ENCODE measurements around the gene TNS3.

The TNS3 gene

DNA sequence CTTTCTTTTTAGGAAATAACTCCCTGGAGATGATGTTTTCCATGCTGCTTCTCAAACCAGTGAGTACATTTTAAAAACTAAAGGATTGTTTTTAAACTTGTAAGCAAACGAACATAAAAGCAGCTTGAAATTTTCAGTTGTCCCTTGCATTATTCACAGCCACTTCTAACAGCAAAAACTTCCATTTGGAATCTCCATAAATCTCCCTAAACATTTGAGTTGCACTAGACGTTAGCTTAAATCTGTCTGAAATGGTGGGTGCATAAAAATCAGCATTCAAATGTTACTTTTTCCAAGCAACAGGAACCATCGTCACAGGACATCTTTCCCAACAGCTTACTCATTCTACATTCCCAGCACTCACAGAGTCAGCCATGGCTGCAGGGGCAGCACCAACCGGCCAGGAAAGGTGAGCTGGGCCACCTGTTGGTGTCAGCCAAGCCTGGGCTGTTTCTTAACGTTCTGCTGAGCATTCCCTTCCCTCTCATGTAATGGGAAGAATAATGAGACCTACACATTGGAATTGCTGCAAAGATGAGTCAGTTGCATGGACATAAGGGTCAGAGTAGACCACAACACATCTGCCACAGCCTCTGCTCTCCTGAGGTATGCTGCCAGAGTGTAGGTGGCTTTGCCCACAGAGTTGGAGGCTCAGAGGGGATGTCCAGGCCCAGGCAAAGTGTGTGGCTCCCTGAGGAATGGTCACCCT, 163.2 kb downstream of the TNS3 start:
- DNase-seq = no peak

DNA sequence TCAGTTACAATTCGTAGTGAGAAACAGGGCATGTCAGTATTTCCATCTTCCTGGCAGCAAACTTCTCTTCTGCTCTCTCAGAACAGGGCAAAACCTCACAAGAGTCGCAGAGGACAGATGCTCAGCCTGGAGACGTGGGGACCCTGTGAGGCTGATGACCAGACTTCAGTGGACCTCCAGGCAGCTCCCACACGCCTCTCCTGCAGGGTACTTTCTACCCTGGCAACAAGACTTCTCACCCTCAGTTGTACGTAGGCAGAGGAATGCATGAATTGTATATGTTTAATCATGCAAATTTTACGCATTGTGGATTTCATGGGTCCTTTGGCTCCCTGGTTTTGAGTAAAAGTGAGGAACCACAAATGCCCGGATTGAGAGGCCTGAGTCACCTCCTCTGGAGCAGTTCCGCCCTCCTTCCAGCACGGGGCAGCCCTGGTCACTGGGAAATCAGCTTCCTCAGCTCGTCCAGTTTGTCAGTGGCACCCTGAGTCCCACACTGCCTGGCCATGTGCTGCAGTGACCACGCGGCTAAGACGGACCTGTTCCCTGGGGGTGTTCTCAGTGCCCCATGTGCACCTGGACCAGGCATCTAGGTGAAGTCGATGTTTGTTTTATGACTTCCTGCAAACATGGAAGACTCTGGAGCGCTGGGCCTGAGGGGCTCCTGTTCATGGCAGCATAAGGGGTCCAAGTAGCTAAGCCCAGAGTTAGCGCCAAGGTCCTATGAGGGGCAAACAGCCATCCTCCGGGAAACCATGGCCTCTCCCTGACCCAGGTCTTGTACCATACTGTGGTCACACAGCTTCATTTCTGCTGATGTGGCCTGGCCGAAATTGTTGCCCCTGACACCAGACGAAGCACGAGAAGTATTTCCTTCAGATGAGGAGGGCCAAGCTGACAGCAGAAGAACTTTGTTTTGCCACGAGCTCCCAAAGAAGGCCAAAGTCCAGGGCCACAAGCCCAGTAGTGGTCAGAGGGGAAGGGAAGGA, 165.1 kb downstream of the TNS3 start:
- DNase-seq = no peak

DNA sequence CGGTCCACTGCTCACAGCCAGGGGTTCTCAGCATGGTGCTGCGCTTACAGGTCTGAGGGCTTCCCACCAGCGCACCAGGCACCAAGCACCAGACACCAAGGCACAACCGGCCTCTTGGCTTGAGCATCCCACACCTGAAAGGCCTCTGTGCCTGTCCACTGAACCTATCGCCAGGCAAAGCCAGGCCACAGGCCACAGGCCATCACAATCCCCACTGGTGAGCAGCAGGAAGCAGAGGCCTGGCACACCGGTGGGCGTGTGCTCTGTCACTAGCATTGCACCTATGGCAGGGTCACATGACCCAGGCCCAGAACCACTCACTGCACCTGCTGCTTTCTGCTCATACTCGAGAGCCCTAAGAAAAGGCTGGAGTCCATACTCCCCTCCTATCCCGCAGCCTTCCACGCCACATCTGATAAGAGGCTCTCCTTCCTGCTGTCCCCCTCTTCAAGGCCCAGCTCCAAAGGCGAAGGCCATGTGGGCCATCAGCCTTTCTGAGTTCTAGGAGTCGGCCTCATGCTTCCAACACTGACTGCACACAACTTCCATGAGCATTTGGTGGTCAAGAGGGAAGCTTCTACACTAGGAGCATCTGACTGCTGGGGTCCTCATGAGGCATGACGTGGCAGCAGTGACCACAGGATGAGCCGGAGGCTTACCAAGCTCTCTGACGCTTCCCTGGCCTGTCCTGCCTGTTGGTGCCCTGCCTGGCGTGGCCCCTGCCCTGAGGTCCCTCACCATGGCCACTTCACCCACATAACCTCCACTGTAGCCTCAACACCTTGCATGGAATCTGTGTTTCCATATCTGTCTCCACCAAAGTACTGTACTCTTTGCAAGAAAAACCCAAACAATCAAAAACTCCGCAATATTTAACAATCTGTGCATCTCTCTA, 166.3 kb downstream of the TNS3 start:
- no peak for DNase-seq

DNA sequence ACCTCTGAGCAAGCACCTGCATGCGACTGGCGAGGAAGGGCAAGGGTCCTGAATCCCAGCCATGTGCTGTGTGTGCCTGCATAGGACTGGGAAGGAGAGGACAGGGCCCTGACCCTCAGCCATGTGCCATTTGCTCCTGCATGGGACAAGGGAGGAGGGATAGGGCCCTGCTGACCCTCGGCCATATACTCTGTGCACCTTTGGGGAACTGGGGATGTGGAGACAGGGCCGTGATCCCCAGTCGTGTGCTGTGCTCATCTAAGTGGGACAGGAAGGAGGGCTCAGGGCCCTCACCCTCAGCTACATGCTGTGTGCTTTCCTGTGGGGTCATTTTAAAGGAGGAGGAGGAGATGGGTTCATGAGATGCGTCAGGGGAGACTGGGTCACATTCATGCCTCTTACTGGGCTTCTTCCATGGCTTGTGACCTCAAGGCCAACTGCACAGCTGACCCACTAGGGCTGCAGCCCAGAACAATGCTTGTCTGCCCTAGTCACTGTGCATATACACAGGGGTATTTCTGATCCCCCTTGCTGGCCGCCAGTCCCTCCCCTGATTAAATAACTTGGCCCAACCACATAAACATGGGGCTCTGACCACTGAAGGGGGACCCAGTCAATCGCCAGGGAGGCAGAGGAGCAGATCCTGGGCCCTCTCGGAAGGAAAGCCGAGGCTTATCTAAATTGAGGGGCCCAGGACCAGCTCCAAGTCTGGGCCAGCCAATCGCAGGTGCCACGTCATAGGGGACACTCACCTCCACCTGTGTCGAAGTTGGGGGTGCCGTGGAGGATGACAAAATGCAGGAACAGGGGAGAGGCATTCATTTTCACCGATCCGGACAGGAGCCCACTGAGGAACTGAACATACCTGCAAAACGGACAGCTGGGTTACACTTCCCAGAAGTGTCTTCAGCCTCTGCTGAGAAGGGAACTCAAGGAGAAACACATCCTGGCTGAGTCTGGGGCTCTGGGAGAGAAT, 167.3 kb downstream of the TNS3 start:
- no peak for DNase-seq

DNA sequence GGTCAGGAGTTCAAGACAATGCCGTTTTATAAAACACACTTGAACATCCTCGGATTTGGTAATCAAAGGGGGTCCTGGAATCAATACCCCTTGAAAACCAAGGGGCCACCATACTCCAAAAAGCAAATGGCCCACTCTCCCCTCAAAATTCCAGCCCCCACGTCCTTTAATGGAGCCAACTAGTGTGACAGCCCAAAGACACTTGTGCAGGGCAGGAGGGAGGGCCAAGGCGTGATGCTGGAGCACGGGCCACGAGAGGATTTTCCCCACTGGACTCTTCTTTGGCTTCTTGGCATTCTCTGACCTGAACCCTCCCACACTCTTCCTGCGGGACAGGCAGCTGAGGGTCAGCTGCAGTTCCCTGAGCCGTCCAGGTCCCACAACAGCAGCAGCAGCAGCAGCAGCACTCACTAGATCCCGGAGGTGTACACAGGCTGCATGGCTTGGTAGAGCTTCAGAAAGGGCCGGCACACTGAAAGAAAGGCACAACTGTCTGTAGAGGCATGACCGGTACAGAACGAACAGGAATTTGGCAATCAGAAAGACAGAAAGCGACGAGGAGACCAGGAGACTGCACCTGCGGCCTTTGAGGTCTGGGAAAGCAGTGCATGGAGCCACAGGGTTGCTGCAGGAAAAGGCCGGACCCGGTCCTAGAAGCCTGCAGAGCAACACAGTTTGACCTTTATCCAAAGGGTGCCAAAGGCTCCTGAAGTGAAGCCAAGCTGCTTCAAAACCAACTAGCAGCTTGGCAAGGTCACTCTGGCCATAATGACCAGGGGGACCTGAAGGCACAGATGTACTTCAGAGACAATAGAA, 168.2 kb downstream of the TNS3 start:
- DNase-seq = peak; percentile 41

DNA sequence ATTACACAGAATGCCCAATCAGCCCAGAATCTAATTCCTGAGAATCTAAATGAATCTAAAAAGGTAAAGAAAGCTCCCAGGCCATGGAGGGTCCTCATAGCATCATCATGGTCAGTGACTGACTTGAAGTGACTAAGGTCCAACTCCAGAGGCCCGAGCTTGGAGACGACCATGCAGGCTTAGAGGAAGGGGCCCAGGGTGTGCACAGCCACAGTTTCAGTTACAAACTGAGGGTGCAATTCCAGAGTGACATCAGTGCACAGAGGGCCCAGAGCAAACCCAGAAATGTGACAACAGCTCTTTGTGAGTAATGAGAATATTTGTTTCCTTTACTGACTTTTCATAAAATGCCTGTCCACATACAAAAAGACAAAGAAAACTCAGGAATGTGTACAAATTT, 170.0 kb downstream of the TNS3 start:
- DNase-seq = no peak

DNA sequence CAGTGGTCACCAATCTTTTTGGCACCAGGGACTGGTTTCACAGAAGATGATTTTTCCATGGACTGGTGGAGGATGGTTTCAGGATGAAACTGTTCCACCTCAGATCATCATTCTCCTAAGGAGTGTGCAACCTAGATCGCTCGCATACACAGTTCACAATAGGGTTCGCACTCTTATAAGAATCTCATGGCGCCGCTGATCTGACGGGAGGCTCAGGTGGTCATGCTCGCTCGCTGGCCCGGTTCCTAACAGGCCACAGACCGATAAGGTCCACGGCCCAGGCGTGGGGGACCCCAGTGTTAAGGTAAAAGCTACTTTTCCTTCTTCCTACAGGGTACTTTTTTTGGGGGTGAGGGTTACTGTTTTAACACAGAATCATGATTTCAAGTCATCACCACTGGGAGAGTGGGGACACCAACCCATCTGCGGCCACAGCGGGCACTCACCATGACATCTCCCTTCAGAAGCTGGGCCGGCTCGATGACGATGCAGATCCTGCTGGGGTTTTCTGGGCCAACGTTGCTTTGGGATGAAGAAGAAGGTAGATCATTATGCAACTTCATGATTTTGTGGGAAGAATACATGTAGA, 170.5 kb downstream of the TNS3 start:
- peak; percentile 4 for DNase-seq

DNA sequence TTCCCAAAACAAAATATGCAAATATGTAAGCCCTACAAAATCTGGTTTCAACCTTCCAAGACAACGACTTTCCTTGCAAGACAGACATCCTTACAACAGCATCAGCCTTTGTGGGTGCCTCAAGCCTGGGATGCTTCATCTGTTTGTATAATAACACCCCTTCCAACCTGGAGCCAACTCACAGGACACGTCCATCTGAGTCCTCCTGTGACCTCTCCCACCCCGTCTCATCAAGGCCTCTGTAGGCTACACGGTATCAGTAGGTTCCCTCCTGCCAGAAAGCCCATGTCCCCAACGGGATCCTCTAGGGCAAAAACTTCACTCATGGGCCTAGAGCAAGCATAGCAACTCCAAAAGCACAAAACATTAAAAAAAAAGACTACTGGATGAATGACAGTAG, 173.2 kb downstream of the TNS3 start:
- no peak for DNase-seq

DNA sequence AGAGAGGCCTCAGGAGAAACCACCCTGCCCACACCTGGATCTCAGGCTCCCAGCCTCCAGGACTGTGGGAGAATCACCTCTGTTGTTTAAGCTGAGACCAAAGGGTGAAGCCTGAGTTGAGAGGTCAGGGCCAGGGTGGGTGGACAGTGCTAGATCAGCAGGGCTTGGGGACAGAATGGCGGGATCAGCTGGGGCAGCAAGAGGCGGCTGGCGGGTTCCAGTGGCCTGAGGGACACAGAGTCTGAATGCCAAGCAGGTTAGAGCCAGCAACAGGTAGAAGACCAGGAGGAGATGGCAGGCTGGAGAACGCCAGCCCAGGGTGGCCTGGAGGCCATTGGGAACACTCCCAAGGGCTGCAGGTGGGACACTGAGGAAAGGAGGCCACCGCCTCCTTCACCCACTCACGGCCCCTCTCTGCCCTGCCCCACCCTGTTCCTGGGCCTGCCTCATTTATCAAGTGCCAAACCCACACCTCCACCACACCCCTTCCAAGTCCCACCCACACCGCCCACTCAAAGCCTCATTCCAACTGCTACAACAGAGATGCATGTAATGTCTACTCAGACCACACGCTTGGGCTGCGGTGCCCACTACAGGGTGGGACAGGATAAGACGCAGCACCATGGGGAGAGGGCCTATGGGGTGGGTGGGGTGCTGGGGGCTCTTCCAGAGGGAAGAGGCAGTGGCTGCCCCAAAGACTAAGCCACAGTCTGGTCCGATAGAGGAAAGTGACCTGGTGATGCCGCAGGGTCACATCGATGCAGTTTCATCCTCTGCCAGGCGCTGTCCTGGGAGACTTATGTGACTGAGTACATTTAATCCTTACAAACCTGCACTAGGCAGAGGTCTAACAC, 173.9 kb downstream of the TNS3 start:
- no peak for DNase-seq

DNA sequence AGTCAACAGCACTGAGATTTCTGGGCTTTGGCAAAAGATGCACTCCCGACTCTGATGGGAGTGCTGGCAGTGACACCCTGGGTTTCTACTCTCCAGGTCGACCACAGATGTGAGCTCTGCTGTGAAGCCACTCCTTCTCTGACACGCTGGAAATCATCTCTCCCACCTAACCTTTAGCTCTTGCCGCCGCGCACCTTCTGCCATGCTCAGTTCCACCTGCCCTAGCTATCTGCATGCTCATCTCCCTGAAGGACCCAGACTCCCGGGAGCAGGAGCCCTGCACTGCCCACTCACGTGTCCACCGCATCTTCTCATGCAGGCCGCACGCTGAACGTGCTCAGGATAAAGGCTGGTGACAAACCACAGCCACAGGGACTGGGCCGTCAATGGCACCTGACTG, 174.8 kb downstream of the TNS3 start:
- no peak for DNase-seq

DNA sequence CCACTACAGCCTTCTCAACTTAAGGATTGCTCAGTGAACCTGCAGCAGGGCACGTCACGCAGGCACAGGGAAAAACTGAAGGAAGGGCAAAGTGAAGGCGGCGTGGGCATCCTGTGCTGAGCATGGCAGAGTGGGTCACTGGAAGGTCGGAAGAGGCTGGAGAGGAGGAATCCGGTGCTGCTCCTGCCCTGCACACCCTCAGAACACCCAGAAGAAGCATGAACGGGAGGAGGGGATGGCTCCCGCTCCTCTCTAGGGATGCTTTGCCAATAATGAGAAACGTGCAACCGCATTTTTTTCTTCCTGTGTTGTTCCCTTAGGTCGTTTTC, 175.1 kb downstream of the TNS3 start:
- no peak for DNase-seq

DNA sequence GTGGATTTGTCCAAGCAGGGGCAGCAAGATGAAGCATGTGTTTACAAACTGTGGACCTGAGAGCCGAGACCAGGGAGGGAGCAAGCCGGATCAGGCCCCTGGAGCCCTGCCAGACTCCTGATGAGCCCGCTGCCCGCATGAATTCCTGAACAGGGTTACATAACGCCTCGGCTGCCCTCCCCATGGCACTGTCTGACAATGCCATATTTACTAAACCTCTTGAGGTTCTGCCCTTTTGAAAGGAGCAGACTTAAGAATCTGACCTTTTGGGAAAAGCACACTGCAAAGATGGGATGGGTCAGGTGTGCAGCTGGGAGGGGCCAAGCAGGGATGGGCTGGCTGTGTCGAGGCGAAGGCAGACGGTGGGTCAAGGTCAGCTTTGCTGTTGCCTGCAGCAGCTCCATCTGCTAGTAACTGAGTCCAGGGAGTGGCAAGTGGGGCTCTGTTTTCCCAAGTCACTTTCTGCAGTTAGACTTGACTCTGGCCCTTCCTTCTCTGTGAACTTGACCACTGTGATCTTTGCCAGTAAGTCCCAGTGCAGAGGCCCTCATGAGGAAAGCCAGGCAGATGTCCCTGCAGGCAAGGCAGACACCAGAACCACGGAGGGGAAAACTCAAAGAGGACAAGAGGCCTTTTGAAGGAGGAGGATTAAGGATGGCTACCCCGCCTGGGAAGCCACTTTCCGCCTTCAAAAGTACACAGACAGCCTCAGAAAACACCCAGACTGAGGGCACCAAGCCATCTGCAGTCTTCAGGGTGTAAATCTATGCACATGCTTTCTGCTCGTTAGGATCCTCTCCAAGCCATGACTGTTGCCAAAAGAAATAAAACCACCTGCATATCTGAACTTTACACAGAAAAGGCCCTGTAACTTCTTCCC, 175.8 kb downstream of the TNS3 start:
- no peak for DNase-seq

DNA sequence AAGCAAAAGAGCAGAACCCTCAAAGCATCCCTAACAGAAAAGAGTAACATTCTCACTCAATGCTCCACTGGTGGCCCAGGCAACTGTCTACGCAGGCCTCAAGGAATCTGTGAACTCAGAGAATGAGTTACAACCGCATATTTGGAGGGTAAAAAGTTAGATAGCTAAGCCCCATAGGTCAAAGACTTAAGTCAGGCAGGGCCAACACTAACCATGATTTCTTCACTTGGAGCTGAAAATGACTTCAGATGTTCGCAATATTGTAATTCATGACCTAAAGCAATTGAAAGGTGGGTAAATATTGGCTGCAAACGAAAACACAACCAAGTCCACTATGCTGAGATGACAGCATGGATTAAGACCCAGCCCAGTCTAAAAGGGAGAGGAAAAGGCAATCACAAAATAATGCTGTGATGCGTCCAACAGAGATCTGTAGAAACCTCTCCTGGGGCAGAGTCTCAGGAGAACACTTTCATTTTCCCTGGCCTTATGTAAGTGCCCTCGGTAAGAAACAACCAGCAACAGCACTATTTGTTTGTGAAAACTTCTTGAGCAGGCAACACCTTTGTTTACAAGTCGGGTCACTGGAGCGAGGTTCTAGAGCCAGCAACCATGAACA, 176.5 kb downstream of the TNS3 start:
- DNase-seq = no peak

DNA sequence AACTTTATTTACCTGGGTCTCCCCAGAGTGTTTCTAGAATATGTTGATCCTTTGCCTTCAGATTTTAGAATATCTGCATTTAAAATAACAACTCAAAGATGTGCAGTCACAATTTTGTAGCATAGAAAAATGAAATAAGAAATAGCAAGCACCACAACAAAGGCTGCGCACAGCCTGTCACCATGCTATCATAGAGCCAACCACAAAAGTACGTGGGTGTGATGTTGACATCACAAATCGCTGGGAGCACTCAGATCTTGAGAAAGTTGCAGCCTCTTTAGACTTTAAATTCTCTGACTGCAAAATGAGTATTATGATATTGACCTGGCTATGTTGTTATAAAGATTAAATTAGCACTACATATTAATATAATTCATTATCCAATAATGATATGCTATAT, 177.9 kb downstream of the TNS3 start:
- no peak for DNase-seq

DNA sequence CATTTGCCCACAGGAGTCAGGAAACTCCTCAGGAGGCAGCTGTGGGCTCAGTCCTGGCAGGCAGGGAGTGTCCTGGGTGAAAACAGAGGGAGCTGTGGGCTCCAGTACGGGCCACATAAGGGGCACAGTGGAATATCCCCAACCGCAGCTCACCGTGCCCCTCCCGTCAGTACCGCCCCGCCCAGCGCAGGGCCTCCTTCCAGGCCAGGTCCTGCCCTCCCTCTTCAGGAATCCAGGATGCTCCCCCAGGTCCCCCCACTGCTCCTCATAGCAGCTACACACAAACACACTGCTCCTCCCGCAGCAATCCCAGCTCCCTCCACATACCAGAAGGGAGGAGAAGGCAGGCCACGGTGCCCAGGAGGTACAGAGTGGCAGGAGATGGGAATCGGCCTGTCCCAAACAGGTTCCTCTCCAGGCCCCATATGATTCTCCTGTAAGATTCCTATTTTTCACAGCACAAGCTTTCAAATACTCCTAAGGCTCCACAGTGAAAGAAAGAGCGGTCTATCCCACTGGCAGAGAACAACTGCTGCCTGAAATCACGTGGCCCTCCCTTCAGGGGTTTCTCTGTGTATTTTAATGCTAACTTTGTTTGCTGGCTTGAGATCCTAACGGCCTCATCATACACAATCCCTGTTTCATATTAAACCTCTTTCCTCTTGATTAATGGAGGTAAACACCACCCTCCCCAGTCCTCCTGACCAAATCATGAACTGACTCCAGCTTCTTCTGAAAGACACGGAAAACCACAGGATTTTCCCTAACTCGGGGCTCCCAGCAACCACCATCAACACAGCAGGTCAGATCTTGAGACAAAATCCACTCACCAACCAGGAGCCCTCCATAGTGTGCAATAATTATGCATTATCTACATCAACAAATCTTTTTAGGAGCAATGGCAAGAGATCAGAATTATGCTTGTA, 178.7 kb downstream of the TNS3 start:
- DNase-seq = no peak

DNA sequence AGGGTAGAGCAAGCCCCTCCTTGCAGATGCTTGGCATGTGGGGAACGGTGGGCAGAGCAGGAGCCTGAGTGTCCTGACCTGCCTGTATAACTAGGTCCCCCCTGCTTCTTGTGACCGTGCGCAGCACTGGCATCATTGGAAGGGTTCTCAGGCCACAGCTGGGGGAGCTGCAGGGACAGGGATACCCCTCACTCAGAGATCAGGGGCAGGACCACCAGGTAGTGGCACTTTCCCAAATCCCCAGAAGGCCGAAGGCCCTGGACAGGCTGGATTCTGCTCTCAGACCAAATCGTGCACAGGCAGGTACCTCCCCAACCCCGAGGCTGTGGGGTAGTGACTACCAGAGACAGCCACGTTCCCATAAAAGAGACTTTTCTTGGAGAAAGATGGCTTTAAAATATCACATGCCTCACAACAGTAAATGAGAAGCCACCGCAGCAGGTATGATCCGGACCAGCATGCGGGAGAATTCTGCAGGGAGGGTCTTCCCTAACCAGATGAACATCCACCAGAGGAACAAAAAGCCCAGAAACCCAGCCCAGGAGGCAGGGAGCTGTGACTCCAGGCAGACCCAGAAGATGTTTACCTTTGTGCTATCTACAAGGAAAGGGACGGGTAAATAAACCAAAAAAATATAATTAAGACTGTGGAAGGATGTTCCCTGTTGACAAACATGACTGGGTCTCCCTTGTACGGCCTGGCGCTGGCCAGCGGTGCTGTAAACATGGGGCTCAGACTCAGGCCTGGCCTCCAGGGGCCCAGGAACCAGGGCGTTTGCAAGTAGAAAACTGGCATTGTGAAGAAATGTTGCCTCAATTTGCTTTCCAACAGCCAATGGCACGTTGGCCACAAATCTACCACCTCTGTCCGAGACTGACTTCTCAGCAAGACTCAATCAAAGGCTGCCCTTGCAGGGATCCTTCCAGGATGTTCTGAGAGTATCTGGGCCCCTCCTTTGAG, 180.0 kb downstream of the TNS3 start:
- DNase-seq = no peak
